GM18951 (cell line): ENCODE data around the gene TMEM150B.

ENCODE experiments used
- POLR2A ChIP-seq: IDR thresholded peaks from 4 replicates; pipeline ENCODE4 v1.6.1; 2011; ENCODE audit warnings: mild to moderate bottlenecking; ENCODE audit not compliant: insufficient read length, insufficient read depth; ENCODE audit errors: extremely low read depth
- in situ Hi-C: fragments of 300-500 bp; cut with MboI; formaldehyde crosslinking; loops from one replicate; pipeline ENCODE4 v1.12.0; 2022; ENCODE audit warnings: low sequenced_read_pairs, mixed read lengths, inconsistent platforms; ENCODE audit not compliant: unreplicated experiment

Gene TMEM150B

DNA sequence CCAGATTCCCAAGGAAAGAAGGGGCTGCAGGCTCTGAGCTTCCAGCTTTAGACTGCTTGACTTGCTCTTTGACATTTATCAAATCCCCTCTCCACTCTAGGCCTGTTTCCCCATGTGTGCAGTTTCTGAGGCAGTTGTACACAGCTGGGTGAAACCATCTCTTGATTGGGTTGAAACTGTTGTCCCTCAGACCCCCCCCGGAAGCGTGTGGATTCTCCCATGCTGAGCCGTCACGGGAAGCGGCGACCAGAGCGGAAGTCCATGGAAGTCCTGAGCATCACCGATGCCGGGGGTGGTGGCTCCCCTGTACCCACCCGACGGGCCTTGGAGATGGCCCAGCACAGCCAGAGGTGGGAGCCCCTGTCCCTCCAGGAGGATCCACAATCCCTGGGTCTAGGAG lies 21.7 kb downstream of the TMEM150B start:
- TF ChIP-seq POLR2A: no peak
- in situ Hi-C loops: no loop called here

DNA sequence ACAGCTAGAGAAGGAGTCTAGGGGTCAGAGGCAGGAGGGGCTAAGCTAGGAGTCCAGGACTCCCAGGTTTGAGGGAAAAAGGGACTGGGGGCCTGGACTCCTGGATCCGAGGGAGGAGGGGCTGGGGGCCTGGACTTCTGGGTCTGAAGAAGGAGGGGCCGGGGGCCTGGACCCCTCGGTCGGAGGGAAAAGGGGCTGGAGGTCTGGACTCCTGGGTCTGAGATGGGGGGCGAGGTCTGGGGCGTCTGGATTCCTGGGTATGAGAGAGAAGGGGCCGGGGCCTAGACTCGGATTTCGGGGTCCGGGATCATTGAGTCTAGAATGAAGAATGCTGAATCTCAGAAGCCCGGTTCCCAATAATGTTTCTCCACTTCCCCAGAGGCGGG lies 22.8 kb downstream of the TMEM150B start:
- in situ Hi-C loops: no loop called here
- no peak for TF ChIP-seq POLR2A

DNA sequence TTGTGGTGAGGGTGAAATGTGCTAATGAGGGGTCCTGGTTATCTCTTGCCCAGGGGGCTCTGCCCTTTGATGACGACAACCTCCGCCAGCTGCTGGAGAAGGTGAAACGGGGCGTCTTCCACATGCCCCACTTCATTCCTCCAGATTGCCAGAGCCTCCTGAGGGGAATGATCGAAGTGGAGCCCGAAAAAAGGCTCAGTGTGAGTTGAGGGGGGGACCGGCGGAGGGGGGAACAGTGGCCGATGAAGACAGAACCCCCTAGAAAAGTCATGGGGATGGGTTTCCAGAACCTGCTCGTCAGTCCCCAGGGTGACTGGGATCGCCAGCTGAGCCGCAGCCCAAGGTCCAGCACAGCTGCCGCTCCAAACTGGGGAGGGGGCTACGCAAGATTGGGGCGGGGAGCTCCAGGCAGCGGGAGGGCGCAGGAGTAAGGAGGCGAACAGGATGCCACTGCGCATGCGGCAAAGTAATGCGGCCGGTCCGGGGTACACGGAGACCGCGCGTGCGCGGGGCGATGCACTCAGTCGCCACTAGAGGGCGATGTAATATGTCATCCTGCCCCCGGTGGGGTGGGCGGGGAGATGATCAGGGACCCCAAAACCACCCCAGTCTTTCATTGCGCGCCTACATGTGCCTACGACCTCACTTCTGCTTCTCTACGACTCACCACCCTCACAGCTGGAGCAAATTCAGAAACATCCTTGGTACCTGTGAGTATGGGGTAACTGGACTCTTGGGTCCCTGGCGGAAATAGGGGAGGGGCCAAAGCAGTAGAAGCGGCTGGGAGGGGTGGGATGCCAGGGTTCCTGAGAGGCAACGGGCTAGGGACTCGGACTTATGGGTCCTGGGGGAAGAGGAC lies 23.5 kb downstream of the TMEM150B start:
- in situ Hi-C loops: no loop called here
- TF ChIP-seq POLR2A: peak; percentile 14

GRCh38 chr19:55300886-55301458 lies 24.2 kb downstream of the TMEM150B start:
- in situ Hi-C loops: no loop called here
- no peak for TF ChIP-seq POLR2A

GRCh38 chr19:55299991-55300390 lies 25.1 kb downstream of the TMEM150B start:
- in situ Hi-C loops: no loop called here
- no peak for TF ChIP-seq POLR2A

DNA sequence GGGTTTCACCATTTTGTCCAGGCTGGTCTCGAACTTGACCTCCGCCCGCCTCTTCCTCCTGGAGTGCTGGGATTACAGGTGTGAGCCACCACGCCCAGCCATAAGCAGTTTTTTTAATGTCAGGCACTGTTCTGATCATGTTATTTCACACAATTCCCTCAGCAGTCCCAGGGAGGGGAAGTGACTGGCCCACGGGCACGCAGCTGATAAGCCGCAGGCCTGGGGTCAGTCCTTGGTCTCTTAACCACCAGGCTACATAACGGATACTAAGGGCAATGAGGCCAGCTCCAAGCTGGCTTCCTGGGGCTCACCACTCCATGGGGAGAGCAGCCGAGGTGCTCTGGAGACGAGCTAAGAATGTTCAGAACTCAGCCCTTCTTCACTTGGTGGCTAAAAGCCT lies 27.9 kb downstream of the TMEM150B start:
- in situ Hi-C loops: no loop called here

GRCh38 chr19:55289117-55289796 lies 35.9 kb downstream of the TMEM150B start:
- no peak for TF ChIP-seq POLR2A
- in situ Hi-C loops: no loop called here

More for the DNA sequence above, 27.9 kb downstream of the TMEM150B start:
- TF ChIP-seq POLR2A: no peak

DNA sequence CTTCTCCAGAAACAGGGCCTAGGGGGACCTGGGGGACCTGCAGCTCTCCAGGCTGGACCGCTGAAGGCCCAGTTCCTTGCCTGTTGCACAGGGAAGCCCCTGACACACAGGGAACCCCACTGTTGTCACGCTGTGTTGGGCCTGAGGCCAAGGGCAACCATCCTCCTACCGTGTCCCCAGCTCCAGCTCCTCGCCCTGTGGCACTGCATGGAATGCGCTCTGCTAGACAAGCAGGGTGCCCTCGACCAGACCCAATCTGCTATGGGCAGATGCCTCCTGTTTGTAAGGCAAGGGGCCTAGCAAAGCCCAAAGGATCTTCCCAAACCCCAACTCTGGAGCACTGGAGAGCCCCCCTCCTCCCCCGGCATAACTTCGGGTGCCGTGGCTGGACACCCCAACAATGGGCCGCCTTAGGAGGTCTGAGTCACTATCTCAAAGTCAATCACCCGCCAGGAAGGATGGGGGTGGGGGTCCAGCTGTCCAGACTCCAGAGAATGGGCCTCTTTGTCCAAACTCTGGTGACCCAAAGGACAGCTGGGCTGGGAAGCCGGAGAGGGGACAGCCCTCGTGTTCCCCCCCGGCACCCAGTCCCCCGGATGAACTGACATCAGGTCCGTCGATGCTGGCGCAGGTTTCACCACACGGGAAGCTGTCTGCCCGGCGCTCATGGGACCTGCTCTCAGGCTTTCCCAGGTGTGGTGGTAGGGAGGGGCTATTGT lies 37.6 kb downstream of the TMEM150B start:
- in situ Hi-C loops: no loop called here
- no peak for TF ChIP-seq POLR2A

DNA sequence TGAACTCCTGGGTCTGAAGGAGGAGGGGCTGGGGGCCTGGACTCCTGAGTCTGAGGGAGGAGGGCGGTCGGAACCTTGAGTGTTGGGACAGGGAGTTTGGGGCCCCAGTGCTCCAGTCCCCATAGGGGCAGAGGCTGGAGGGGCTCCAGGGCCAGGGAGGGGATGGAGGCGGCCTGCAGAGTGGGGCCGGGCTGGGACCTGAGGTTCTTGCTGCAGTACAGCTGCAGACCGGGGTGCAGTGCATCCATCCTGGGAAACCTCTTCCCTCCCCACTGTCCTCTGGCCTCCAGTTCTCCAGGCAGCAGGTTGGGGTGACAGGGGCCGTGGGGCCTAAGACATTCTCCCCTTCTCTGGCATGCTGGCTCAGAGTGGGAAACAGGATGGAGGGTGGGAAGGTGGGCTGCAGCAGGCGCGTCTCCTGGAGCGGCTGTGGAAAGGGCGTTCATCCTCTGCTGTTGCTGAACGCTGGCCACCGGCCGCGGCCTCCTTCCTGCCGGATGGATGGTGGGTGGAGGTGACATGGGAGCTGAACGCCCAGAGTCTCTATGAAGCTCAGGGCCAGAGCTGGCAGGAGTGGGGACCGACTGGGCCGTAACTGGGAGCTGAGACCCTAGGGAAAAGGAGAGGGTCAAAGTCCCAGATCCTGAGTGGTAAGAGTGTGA lies 39.8 kb downstream of the TMEM150B start:
- in situ Hi-C loops: no loop called here
- no peak for TF ChIP-seq POLR2A

- in situ Hi-C loops: no loop called here
- no peak for TF ChIP-seq POLR2A
Measured at GRCh38 chr19:55284405-55285058, 40.6 kb downstream of the TMEM150B start.

DNA sequence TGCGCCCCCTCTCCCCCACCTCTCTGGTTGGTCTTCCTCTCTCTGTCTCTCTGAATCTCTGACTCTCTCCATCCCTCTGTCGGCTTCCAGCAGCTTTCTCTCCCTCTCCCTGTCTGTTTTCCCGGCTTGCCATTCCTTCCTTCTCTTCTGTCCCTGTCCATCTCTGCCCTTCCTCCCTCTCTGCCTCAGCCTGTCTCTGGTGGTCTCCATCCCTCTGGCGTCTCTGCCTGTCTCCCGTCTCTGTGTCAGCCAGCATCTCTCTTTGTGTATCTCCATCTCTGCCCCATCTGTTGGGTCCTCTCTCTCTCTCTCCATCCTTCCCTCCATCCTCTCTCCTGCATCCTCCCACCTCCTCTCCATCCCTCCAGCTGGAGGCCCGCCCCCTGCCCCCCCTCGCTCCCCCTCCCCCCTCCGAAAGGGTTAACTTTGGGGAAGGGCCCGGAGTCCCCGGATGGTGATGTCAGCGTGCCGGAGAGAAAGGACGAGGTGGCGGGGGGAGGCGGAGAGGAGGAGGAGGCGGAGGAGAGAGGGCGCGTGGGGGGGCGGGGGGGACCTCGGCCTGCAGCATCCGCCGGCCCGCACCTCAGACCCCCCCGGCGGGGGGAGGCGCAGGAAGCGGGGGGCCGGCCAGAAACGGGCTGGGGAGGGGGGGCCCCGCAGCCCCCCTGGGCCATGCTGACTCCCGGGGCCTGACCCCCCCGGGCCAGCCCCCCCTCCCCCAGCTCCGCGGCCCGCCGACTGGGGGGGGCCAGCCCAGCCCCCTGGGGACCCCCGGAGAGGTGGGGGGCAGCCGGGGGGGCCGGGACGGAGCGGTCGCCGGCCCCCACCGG lies 41.4 kb downstream of the TMEM150B start, which contains the start of gene BRSK1:
BRSK1 (plus strand) TSS at position 450 of the 830 bp plus-strand sequence. CDS start 446 bp downstream, outside the sequence.
- TF ChIP-seq POLR2A: no peak
- in situ Hi-C loops: no loop called here

DNA sequence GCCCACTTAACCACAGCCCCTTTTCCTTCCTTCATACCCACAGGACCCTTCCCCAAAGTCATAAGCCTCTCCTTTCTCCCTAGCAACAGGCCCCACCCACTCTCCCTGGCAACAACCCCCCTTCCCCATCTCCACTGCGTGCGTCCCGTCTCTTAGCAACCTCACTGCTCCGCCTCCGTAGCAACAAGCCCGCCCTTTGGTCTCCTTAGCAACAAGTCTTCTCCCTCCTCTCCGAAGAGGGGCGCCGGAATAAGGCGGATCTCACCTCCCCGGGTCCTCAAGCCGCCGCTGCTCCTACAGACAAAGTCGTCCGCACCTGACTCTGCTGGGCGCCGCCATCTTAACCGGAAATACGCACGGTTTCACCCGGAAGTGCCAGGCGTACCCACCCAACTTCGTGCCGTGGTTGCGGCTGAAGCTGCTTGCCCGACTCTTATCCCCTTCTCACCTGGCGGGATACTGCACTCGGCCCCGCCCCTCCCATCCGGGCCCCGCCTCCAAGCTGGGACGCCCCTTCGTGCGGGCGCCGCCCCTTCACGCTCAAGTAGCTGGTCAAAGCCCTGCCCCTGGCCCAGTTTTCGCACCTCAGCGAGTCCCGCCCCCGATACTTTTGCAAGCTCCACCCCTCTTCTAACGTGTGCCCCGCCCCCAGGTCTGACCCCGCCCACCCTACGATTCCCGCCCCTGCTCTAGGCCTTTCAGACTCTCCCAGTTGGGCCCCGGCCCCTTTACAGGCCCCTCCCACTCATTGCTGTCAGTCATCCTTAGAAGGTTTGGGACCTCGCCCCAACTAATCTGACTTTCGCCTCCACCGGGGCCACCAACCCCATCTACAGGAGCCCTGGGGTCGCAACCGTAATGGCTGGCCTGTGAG lies 45.1 kb downstream of the TMEM150B start, which contains the start of gene HSPBP1:
HSPBP1 (minus strand) TSS at position 341 of the 874 bp plus-strand sequence. CDS start 502 bp downstream, outside the sequence.
- TF ChIP-seq POLR2A: peak; percentile 66
- in situ Hi-C loops: no loop called here
